Glutamatergic neuron (in vitro differentiated cells): ENCODE data around the gene TTC16. TPM values are rescaled to one million over a fixed set of nuclear protein-coding genes. Genes with fewer than 3 reads are reported as not detected.

Source experiments
- DNase-seq: peaks from one replicate; pipeline ENCODE4 v3.0.0; 2022
- H3K27ac Mint-ChIP-seq: one replicate; pipeline ENCODE4 v1.8.0; 2020; ENCODE audit warnings: mild to moderate bottlenecking, mixed read lengths, inconsistent platforms; ENCODE audit not compliant: unreplicated experiment
- H3K27me3 Mint-ChIP-seq: one replicate; pipeline ENCODE4 v1.8.0; 2020; ENCODE audit warnings: mild to moderate bottlenecking, moderate library complexity, mixed read lengths, inconsistent platforms; ENCODE audit not compliant: unreplicated experiment
- H3K36me3 Mint-ChIP-seq: one replicate; pipeline ENCODE4 v1.8.0; 2020; ENCODE audit warnings: mild to moderate bottlenecking, mixed read lengths, inconsistent platforms; ENCODE audit not compliant: unreplicated experiment
- H3K4me1 Mint-ChIP-seq: one replicate; pipeline ENCODE4 v1.8.0; 2020; ENCODE audit warnings: mild to moderate bottlenecking, low read depth, mixed read lengths, inconsistent platforms; ENCODE audit not compliant: unreplicated experiment
- H3K4me3 Mint-ChIP-seq: one replicate; pipeline ENCODE4 v1.8.0; 2020; ENCODE audit warnings: mild to moderate bottlenecking, mixed read lengths, inconsistent platforms; ENCODE audit not compliant: unreplicated experiment
- H3K9me3 Mint-ChIP-seq: one replicate; pipeline ENCODE4 v1.8.0; 2020; ENCODE audit warnings: mild to moderate bottlenecking, moderate library complexity, mixed read lengths, inconsistent platforms; ENCODE audit not compliant: unreplicated experiment
- CTCF ChIP-seq: fragments of 200-600 bp; sonication (generic); IDR thresholded peaks from one replicate; pipeline ENCODE4 v1.5.0; 2021; ENCODE audit not compliant: partially characterized antibody, unreplicated experiment
- total RNA-seq: library from RNA; stranded (reverse); fragmentation: NEBNext Ultra II Directional; extraction: Animal tissue kit (Norgen Biotek cat#: 25700); gene quantifications from one replicate; pipeline ENCODE4 v1.2.1, GENCODE V29; 2021; ENCODE audit not compliant: unreplicated experiment

The TTC16 gene
- total RNA-seq, 1 donor from 2014 or later = not detected

DNA sequence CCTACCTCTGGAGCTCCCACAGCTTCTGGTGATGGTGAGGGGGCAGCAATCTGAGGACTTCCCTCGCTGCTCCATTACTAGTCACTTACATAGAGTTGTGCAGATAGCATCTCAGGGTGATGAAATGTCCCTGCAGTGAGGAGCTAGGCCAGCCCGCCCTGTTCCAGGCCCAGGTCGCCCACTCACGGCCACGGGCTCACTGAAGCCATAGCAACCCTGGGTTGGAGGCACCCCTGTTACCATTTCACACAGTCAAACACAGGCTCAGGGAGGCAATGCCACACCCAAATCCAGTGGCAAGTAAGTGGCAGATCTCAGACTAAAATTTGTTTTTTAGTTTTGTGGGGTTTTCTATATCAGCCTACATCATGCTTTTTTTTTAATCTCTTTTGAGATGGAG lies 43.0 kb downstream of the TTC16 start:
- H3K9me3 Mint-ChIP-seq = peaks cover 2% of the 10 kb centered on the region
- DNase-seq = no peak
- no peak overlapping the region for H3K27ac Mint-ChIP-seq
- H3K4me3 Mint-ChIP-seq = no peak overlapping the region
- no peak for TF ChIP-seq CTCF
- H3K36me3 Mint-ChIP-seq = no peaks in the 10 kb centered on the region
- peaks cover 14% of the 10 kb centered on the region for H3K4me1 Mint-ChIP-seq
- H3K27me3 Mint-ChIP-seq = peaks cover 11% of the 10 kb centered on the region

DNA sequence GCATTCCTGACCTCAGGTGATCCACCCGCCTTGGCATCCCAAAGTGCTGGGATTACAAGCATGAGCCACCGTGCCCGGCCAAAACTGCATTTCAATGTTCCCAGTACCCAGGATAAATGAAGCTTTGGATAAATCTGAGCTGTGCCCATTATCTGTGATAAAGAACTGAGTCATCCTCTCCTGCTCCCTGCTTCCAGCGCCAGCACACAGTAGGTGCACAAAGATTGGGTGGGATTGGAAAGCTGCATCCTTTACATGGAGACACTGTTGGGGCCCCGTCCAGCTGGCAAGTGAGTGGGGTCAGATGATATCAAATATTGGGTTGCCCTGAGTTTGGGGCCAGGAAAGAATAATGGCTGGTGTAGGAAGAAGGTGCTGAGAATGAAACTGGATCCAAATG lies 45.2 kb downstream of the TTC16 start:
- Mint-ChIP-seq H3K36me3 (no peaks in the 10 kb centered on the region), H3K27me3 (peaks cover 12% of the 10 kb centered on the region), H3K4me1 (peaks cover 22% of the 10 kb centered on the region), H3K9me3 (peaks cover 5% of the 10 kb centered on the region), H3K4me3 (no peak overlapping the region), H3K27ac (no peak overlapping the region)
- no peak for DNase-seq
- TF ChIP-seq CTCF = no peak

GRCh38 chr9:127761491-127761956 lies 45.6 kb downstream of the TTC16 start:
- Mint-ChIP-seq H3K4me1 (peaks cover 26% of the 10 kb centered on the region), H3K27me3 (peaks cover 15% of the 10 kb centered on the region), H3K27ac (no peak overlapping the region), H3K9me3 (peaks cover 8% of the 10 kb centered on the region), H3K4me3 (no peak overlapping the region), H3K36me3 (no peaks in the 10 kb centered on the region)
- TF ChIP-seq CTCF = no peak
- DNase-seq = peak; percentile 22

GRCh38 chr9:127762111-127762676 lies 46.3 kb downstream of the TTC16 start:
- H3K36me3 Mint-ChIP-seq = no peaks in the 10 kb centered on the region
- no peak for TF ChIP-seq CTCF
- H3K4me1 Mint-ChIP-seq = peaks cover 28% of the 10 kb centered on the region
- no peak overlapping the region for H3K4me3 Mint-ChIP-seq
- H3K9me3 Mint-ChIP-seq = peaks cover 8% of the 10 kb centered on the region
- H3K27me3 Mint-ChIP-seq = peaks cover 15% of the 10 kb centered on the region
- H3K27ac Mint-ChIP-seq = peak overlapping the region; percentile 44
- DNase-seq = peak; percentile 28

GRCh38 chr9:127763918-127764384 lies 48.1 kb downstream of the TTC16 start:
- Mint-ChIP-seq H3K4me1 (peaks cover 37% of the 10 kb centered on the region), H3K9me3 (peaks cover 11% of the 10 kb centered on the region), H3K27me3 (peaks cover 18% of the 10 kb centered on the region), H3K27ac (peak overlapping the region; percentile 53), H3K36me3 (no peaks in the 10 kb centered on the region), H3K4me3 (no peak overlapping the region)
- peak; percentile 42 for DNase-seq
- TF ChIP-seq CTCF = peak; percentile 28
